RWPE1 (cell line): ENCODE data around the gene SOCS7.
A peak's percentile ranks its signal among the peaks of the same experiment; 100 is the strongest.

Source experiments
- CTCF ChIA-PET: fragments of 350-600 bp; sonication (Branson Sonifier 250); formaldehyde crosslinking; extraction: SDS; loops from one replicate; lab custom pipeline; 2021; lab: Yijun Ruan, JAX
- POLR2A ChIA-PET: fragments of 400-600 bp; formaldehyde crosslinking; extraction: SDS; loops from one replicate; lab custom pipeline; 2020; ENCODE audit warnings: antibody characterized with exemption; ENCODE audit not compliant: low non-redundant PET; lab: Yijun Ruan, JAX
- DNase-seq: peaks from one replicate; pipeline ENCODE4 v3.0.0; 2012; ENCODE audit warnings: low spot score
- H3K27ac ChIP-seq: fragments of 450-650 bp; 2 replicates; pipeline ENCODE4 v1.5.1; 2017
- TF ChIP-seq, protein P1 (sequence below): fragments of 450-650 bp; conservative IDR thresholded peaks from 2 replicates; pipeline ENCODE4 v1.5.1; 2017; ENCODE audit warnings: low read depth, mild to moderate bottlenecking

SOCS7 gene

DNA sequence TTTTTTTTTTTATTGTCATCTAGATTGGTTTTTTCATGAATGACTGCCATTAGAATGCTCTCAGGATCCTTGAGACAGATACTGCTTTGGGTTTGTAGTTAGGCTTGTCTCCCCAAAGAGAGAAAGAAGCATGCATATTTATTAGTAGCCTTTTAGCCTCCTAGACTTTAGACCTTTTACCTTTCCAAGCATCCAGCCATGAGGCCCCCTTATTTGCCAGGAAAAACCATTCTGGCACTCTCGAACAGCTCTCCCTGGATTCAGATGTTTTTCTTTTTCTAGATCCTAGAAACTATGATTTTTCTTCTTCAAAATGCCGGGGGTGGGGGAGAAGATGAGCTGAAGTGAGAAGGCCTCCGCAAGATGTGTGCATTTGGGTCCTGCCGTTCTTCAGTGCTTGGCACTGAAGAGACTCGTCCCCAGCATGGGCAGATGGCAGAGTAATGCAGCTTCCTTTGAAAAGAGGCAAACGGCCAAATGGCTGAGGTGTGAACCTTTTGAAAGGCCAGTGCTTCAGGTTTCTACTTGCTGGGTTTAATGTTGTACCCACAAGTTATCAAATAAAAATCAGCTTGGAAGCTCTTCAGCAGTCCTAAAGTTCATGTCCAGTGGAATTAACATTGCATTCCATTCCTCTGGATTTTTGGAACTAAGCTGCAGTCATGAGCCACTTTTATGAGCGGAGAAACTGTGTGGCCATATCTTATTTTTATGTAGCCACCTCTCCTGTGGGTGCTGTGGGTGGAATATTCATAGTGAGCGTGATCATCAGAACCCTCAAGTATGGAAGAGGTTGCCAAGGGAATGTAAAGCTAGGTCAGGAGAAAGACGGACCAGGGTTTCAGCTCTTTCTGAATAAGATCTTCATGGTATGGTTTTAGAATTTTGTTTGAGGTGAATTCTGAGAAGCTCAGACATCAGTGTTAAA lies 7.2 kb downstream of the SOCS7 start:
- ChIA-PET POLR2A (no interaction called here), CTCF (interaction anchor here (0.7 to 1.9 kb wide), 2 partner anchors 10 to 29 kb away, joined by 3 to 11 read pairs; no protein-coding TSS in a partner anchor)
- peak overlapping the region; percentile 82 for H3K27ac ChIP-seq
- TF ChIP-seq, protein P1, sequence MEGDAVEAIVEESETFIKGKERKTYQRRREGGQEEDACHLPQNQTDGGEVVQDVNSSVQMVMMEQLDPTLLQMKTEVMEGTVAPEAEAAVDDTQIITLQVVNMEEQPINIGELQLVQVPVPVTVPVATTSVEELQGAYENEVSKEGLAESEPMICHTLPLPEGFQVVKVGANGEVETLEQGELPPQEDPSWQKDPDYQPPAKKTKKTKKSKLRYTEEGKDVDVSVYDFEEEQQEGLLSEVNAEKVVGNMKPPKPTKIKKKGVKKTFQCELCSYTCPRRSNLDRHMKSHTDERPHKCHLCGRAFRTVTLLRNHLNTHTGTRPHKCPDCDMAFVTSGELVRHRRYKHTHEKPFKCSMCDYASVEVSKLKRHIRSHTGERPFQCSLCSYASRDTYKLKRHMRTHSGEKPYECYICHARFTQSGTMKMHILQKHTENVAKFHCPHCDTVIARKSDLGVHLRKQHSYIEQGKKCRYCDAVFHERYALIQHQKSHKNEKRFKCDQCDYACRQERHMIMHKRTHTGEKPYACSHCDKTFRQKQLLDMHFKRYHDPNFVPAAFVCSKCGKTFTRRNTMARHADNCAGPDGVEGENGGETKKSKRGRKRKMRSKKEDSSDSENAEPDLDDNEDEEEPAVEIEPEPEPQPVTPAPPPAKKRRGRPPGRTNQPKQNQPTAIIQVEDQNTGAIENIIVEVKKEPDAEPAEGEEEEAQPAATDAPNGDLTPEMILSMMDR, result no peak
- DNase-seq, result no peak

DNA sequence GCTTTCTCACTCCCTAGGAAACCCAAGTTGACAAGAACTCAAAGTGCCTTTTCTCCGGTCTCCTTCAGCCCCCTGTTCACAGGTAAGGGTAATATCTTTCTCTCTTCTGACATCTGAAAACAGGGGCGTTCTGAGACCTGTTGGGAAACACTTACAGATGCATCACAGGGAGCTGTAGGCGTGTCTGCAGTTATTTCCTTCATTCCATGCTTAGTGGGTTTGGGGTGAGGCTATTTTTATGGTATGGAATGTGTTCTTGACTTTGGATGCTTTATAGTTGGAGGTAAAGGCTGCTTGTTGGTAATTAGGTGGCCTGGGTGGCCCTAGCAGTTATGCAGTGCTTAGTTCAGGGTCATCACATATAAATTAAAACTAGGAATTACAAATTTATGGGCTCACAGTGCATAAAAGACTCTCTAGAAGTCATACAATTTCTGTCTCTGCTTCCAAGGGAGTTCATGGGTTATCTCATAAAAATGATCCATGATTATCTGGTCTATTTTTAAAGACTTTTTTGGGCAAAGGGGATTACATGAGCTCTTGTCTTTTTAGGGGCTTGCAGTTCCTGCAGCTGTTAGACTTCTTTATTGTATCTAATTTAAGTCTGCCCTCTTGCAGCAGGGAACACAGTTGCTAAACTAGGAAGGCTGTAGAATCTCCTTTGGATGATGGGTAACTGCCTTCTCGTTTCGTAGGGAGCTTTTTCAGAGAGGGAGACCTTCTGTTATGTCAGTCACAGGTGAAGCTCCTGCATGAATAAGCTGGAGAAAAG lies 10.2 kb downstream of the SOCS7 start:
- no peak overlapping the region for H3K27ac ChIP-seq
- DNase-seq, result peak; percentile 72
- TF ChIP-seq, protein P1, result no peak
- ChIA-PET CTCF (interaction anchor here (0.5 to 1.2 kb wide), 3 partner anchors 9 to 569 kb away, joined by 3 to 4 read pairs (median 3); no protein-coding TSS in a partner anchor), POLR2A (no interaction called here)

DNA sequence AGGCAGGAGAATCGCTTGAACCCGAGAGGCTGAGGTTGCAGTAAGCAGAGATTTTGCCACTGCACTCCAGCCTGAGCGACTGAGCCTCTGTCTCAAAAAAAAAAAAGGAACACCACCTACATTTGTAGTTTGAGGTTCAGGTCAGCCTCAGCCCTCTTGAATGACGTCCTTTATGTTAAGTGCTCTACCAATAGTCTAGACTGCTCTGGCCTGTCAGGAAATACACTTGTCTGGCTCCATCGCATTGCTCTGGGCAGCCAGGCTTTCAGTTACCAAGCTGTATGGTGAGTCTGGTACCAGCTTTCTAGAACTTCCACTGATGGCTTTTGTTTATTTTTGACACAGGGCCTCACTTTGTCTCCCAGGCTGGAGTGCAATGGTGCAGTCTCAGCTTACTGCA lies 11.4 kb downstream of the SOCS7 start:
- no peak for DNase-seq
- no peak overlapping the region for H3K27ac ChIP-seq
- TF ChIP-seq, protein P1, result no peak
- CTCF ChIA-PET, result interaction anchor here (1.2 kb wide), 1 partner anchor 14 kb away, joined by 3 read pairs; no protein-coding TSS in a partner anchor
- POLR2A ChIA-PET, result no interaction called here

DNA sequence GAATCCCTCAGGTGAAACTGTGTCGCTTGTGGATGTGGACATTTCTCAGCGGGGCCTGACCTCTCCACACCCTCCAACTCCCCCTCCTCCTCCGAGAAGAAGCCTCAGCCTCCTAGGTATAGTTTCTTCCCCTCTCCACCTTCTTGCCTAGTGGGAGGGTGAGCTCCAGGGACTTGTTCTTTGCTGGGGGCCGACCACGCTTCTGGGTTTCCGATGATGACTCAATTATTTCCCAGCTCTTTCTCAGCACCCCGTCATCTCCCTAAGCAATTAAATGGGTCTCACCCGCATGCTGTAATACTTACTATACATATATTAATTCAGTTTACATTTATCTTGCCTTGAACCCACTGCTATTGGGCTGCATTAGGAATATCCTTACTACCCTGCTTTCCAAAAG lies 13.1 kb downstream of the SOCS7 start:
- no peak overlapping the region for H3K27ac ChIP-seq
- ChIA-PET CTCF (interaction anchor here (0.7 kb wide), 1 partner anchor 43 kb away, joined by 4 read pairs; no protein-coding TSS in a partner anchor), POLR2A (no interaction called here)
- no peak for DNase-seq
- TF ChIP-seq, protein P1, result no peak

DNA sequence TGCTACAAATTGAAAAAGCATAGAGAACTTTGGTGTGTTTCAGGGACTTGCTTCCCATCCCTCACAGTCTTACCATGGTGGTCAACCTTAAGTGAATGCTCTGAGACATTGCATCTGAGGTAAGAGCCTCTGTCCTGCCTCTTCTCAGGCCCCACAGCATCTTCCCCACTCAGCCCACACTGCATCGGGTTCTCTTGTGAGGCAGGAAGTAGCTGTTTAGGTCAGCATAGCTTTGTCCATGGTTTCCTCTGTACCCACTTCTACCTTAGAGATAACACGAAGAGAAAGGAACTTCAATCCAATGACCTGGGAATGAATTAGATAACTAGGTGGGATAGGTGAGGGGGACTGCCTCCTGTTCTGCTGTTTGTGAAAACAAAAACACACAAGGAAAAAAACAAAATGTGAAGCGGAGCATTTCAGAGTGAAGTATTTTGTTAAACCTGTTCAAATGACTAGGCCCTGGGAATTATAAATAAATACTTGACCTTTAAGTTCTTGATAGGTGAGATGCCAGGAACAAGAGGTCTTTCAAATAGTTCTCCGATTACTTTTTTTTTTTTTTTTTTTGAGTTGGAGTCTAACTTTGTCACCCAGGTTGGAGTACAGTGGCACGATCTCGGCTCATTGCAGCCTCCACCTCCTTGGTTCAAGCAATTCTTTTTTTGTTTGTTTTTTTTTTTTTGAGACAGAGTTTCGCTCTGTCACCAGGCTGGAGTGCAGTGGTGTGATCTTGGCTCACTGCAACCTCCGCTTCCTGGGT lies 17.7 kb downstream of the SOCS7 start:
- no peak overlapping the region for H3K27ac ChIP-seq
- DNase-seq, result no peak
- TF ChIP-seq, protein P1, result no peak
- ChIA-PET POLR2A (no interaction called here), CTCF (interaction anchor here (0.7 to 1.0 kb wide), 2 partner anchors 20 to 36 kb away, joined by 3 read pairs; no protein-coding TSS in a partner anchor)
